Thoracic aorta (tissue), 2 donors: ENCODE data around the gene KRT3. TPM values are rescaled to one million over a fixed set of nuclear protein-coding genes. Genes with fewer than 3 reads are reported as not detected.

Experiments used
- ATAC-seq: fragments of 150-250 bp; one replicate; pipeline ENCODE4 v1.8.0; 2017; ENCODE audit warnings: low read depth; ENCODE audit not compliant: insufficient number of reproducible peaks, low FRiP score
- DNase-seq: peaks from one replicate; pipeline ENCODE4 v3.0.0-alpha.2; 2020; ENCODE audit warnings: low spot score
- H3K27ac ChIP-seq, 2 donors: fragments of 200-600 bp; sonication (generic); 1 replicate in 1 of 2; 2 replicates in 1 of 2; pipeline ENCODE4 v1.5.1; 2016; ENCODE audit warnings: mild to moderate bottlenecking in 2 of 2, moderate library complexity in 2 of 2
- H3K27me3 ChIP-seq: fragments of 200-600 bp; sonication (generic); replicated peaks from 2 replicates; pipeline ENCODE4 v1.6.0; 2016; ENCODE audit warnings: mild to moderate bottlenecking; ENCODE audit not compliant: insufficient read depth
- H3K36me3 ChIP-seq: fragments of 200-600 bp; sonication (generic); one replicate; pipeline ENCODE4 v1.5.1; 2016
- H3K4me1 ChIP-seq, 2 donors: fragments of 200-600 bp; sonication (generic); 1 replicate in 1 of 2; 2 replicates in 1 of 2; pipeline versions ENCODE4 v1.5.1 to v1.6.0; 2016; ENCODE audit warnings: low read depth in 2 of 2, mild to moderate bottlenecking in 1 of 2; ENCODE audit not compliant: control insufficient read depth in 1 of 2
- H3K4me3 ChIP-seq: fragments of 200-600 bp; sonication (generic); 2 replicates; pipeline ENCODE4 v1.5.1; 2016; ENCODE audit warnings: mild to moderate bottlenecking
- H3K9me3 ChIP-seq: fragments of 200-600 bp; sonication (generic); 2 replicates; pipeline ENCODE4 v1.5.1; 2016
- total RNA-seq, 2 donors: library from RNA; depleted of rRNA; stranded (reverse); fragments of >200 nt; gene quantifications; one replicate each; pipeline versions ENCODE4 v1.1.0 to v1.2.3, GENCODE V29; 2016
- TF ChIP-seq, protein P1 (sequence below): fragments of 200-600 bp; sonication (generic); IDR thresholded peaks from one replicate; pipeline ENCODE4 v1.5.1; 2019; ENCODE audit warnings: antibody characterized with exemption

KRT3 gene
- total RNA-seq, 2 donors from 2014 or later: not detected

GRCh38 chr12:52809166-52809565 is 13.2 kb upstream of the KRT3 start:
- Histone ChIP-seq H3K4me1 (no peaks in the 10 kb centered on the region), H3K4me3 (no peak overlapping the region), H3K27me3 (no peaks in the 10 kb centered on the region), H3K36me3 (no peaks in the 10 kb centered on the region), H3K9me3 (no peaks in the 10 kb centered on the region), H3K27ac (no peak overlapping the region)
- DNase-seq: no peak
- TF ChIP-seq, protein P1, sequence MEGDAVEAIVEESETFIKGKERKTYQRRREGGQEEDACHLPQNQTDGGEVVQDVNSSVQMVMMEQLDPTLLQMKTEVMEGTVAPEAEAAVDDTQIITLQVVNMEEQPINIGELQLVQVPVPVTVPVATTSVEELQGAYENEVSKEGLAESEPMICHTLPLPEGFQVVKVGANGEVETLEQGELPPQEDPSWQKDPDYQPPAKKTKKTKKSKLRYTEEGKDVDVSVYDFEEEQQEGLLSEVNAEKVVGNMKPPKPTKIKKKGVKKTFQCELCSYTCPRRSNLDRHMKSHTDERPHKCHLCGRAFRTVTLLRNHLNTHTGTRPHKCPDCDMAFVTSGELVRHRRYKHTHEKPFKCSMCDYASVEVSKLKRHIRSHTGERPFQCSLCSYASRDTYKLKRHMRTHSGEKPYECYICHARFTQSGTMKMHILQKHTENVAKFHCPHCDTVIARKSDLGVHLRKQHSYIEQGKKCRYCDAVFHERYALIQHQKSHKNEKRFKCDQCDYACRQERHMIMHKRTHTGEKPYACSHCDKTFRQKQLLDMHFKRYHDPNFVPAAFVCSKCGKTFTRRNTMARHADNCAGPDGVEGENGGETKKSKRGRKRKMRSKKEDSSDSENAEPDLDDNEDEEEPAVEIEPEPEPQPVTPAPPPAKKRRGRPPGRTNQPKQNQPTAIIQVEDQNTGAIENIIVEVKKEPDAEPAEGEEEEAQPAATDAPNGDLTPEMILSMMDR: no peak
- no peak for ATAC-seq

DNA sequence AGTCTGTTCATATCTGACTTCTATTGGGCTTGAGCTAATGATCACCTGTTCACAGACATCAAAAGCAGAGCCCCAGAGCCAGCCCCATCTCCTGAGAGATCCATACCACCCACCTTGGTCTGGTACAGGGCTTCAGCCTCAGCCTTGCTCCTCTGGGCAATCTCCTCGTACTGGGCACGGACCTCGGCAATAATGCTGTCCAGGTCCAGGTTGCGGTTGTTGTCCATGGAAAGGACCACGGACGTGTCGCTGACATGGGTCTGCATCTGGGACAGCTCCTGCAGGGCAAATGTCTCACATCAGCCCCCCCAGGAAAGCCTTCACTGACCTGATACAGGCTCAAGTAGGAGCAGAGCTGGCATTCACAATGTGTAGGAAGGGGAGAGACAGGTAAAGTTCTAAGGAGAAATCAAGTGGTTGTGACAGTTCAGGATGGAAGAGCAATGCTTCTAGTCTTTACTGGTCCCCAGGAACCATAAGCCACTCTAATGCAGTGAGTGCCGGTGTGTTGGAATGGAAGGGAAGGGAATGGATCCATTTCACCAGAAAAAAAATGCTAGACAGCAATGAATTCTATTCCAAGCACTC is 12.8 kb upstream of the KRT3 start:
- Histone ChIP-seq H3K27ac (no peak overlapping the region), H3K4me3 (no peak overlapping the region), H3K36me3 (no peaks in the 10 kb centered on the region), H3K27me3 (no peaks in the 10 kb centered on the region), H3K4me1 (no peaks in the 10 kb centered on the region), H3K9me3 (no peaks in the 10 kb centered on the region)
- DNase-seq (no peak), ATAC-seq (no peak)
- TF ChIP-seq, protein P1: no peak

GRCh38 chr12:52807544-52808470 is 11.9 kb upstream of the KRT3 start:
- DNase-seq: no peak
- ATAC-seq: no peak
- Histone ChIP-seq H3K4me1 (no peaks in the 10 kb centered on the region), H3K27me3 (no peaks in the 10 kb centered on the region), H3K36me3 (no peaks in the 10 kb centered on the region), H3K27ac (no peak overlapping the region), H3K4me3 (no peak overlapping the region), H3K9me3 (no peaks in the 10 kb centered on the region)
- TF ChIP-seq, protein P1: no peak

GRCh38 chr12:52806821-52807543 is 11.1 kb upstream of the KRT3 start:
- no peak overlapping the region for H3K27ac ChIP-seq
- H3K4me3 ChIP-seq: no peak overlapping the region
- no peaks in the 10 kb centered on the region for H3K9me3 ChIP-seq
- H3K4me1 ChIP-seq: no peaks in the 10 kb centered on the region
- H3K36me3 ChIP-seq: no peaks in the 10 kb centered on the region
- no peak for ATAC-seq
- no peak for DNase-seq
- no peaks in the 10 kb centered on the region for H3K27me3 ChIP-seq
- TF ChIP-seq, protein P1: no peak
